Thyroid gland (tissue), 4 donors: ENCODE data around the gene C11orf52. TPM values are rescaled to one million over a fixed set of nuclear protein-coding genes. Genes with fewer than 3 reads are reported as not detected.
A peak's percentile ranks its signal among the peaks of the same experiment; 100 is the strongest.

Source experiments
- DNase-seq, 2 donors: peaks; one replicate each; pipeline ENCODE4 v3.0.0-alpha.2; 2019
- H3K27ac ChIP-seq, 3 donors: fragments of 200-600 bp; sonication (generic); 1 replicate in 2 of 3; 2 replicates in 1 of 3; pipeline ENCODE4 v1.5.1; 2016 to 2019; ENCODE audit warnings: mild to moderate bottlenecking in 1 of 3, moderate library complexity in 1 of 3
- H3K27me3 ChIP-seq: fragments of 200-600 bp; sonication (generic); one replicate; pipeline ENCODE4 v1.5.1; 2019
- H3K36me3 ChIP-seq, 2 donors: fragments of 200-600 bp; sonication (generic); one replicate each; pipeline ENCODE4 v1.5.1; 2016 to 2019
- H3K4me1 ChIP-seq, 2 donors: fragments of 200-600 bp; sonication (generic); one replicate each; pipeline ENCODE4 v1.5.1; 2017 to 2019
- H3K4me3 ChIP-seq, 3 donors: fragments of 200-600 bp; sonication (generic); replicated peaks in 1 of 3; 1 replicate in 2 of 3; 2 replicates in 1 of 3; pipeline ENCODE4 v1.5.1; 2016; ENCODE audit warnings: mild to moderate bottlenecking in 1 of 3
- H3K9me3 ChIP-seq: fragments of 200-600 bp; sonication (generic); one replicate; pipeline ENCODE4 v1.5.1; 2017
- POLR2A ChIP-seq, 2 donors: fragments of 450-650 bp; IDR thresholded peaks; one replicate each; pipeline ENCODE4 v1.6.1; 2017; ENCODE audit warnings: antibody characterized with exemption in 2 of 2, mild to moderate bottlenecking in 2 of 2, moderate library complexity in 1 of 2
- WGBS, 2 donors: methylation state at CpG; one replicate each; pipeline ENCODE4 v1.1.5; 2017; 5-methylcytosine and 5-hydroxymethylcytosine counted together
- intact Hi-C: fragments of 100-400 bp; cut with DNase I; formaldehyde crosslinking; loops from one replicate; pipeline ENCODE4 v1.15.1; 2023
- total RNA-seq, 4 donors: library from RNA; depleted of rRNA; stranded (reverse); fragments of >200 nt; gene quantifications; one replicate each; pipeline ENCODE4 v1.2.3, GENCODE V29; 2016
- TF ChIP-seq, protein P1 (sequence below), 6 experiments: fragments of 200-600 bp in 3 of 6; fragments of 450-650 bp in 3 of 6; sonication (generic) in 3 of 6; IDR thresholded peaks; one replicate each; pipeline ENCODE4 v1.5.1; 2016 to 2019; ENCODE audit warnings: antibody characterized with exemption in 6 of 6, mild to moderate bottlenecking in 2 of 6, inconsistent platforms in 1 of 6, moderate library complexity in 1 of 6

C11orf52 gene
- total RNA-seq, 4 donors from 2014 or later, result 21.7 to 33.4 (median 24.9) TPM

DNA sequence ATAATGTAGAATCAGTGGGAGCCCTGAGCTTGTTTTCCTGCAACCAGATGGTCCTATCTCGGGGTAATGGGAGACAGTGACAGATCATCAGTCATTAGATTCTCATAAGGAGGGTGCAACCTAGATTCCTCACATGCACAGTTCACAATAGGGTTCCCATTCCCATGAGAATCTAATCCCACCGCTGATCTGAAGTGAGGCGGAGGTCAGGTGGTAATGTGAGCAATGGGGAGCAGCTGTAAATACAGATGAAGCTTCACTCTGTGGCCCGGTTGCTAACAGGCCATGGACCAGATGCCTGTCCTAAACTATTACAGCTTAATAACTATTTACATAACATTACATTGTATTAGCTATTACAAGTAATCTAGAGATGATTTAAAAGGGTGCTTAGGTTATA lies 35.4 kb downstream of the C11orf52 start:
- no peaks in the 10 kb centered on the region for H3K9me3 ChIP-seq

DNA sequence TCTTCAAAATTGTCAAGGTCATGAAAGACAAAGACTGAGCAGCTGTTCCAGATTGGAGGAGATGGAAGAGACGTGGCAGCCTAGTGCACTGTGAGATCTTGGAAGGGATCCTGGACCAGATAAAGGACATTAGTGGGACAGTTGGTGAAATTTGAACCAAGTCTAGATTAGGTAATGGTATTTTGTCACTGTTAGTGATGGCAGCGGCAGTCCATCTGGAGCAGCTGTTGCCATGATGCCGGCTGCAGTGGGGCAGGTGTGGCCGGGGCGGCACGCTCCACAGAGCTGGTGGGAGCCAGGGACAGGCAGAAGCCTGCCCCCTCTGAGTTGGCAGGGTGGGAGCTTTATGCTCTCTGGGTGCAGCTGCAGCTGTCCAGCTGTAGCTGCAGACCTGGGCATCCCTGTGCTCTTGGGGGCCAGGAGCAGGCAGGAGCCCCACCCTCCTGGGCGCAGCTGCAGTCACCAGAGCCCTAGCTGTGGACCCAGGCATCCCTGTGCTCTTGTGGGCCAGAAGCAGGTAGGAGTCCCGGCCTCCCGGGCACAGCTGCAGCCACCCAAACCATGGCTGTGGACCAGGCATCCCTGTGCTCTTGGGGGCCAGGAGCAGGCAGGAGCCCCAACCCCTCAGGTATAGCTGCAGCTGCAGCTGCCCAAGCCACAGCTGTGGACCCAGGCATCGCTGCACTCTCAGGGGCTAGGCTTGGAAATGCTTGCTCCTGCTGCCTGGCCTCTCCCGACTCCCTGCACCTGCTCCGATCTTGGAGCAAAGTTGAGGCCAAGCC lies 39.1 kb downstream of the C11orf52 start:
- Histone ChIP-seq H3K36me3 (no peaks in the 10 kb centered on the region), H3K27ac (peak overlapping the region in 1 of 3 donors; percentile 47), H3K9me3 (no peaks in the 10 kb centered on the region), H3K27me3 (no peaks in the 10 kb centered on the region), H3K4me1 (peaks cover 9 to 16% of the 10 kb centered on the region in 2 donors), H3K4me3 (no peak overlapping the region)
- TF ChIP-seq, protein P1, sequence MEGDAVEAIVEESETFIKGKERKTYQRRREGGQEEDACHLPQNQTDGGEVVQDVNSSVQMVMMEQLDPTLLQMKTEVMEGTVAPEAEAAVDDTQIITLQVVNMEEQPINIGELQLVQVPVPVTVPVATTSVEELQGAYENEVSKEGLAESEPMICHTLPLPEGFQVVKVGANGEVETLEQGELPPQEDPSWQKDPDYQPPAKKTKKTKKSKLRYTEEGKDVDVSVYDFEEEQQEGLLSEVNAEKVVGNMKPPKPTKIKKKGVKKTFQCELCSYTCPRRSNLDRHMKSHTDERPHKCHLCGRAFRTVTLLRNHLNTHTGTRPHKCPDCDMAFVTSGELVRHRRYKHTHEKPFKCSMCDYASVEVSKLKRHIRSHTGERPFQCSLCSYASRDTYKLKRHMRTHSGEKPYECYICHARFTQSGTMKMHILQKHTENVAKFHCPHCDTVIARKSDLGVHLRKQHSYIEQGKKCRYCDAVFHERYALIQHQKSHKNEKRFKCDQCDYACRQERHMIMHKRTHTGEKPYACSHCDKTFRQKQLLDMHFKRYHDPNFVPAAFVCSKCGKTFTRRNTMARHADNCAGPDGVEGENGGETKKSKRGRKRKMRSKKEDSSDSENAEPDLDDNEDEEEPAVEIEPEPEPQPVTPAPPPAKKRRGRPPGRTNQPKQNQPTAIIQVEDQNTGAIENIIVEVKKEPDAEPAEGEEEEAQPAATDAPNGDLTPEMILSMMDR (IDR thresholded peaks at IDR 0.05), result no peak
- no peak for TF ChIP-seq POLR2A (IDR thresholded peaks at IDR 0.05)
- WGBS, 2 donors, result 89 to 92% methylated on average over 7 to 8 of the region's 12 CpGs
- DNase-seq, result no peak
- intact Hi-C loops, result no loop called here

More for the DNA sequence above, 35.4 kb downstream of the C11orf52 start:
- peaks cover 9 to 16% of the 10 kb centered on the region in 2 donors for H3K4me1 ChIP-seq
- no peaks in the 10 kb centered on the region for H3K27me3 ChIP-seq
- H3K4me3 ChIP-seq, result no peak overlapping the region
- H3K36me3 ChIP-seq, result no peaks in the 10 kb centered on the region
- TF ChIP-seq, protein P1 (IDR thresholded peaks at IDR 0.05), result no peak
- no peak for TF ChIP-seq POLR2A (IDR thresholded peaks at IDR 0.05)
- DNase-seq, result no peak
- 94 to 97% methylated on average over 4 of the region's 4 CpGs for WGBS, 2 donors
- H3K27ac ChIP-seq, result no peak overlapping the region
- intact Hi-C loops, result no loop called here

DNA sequence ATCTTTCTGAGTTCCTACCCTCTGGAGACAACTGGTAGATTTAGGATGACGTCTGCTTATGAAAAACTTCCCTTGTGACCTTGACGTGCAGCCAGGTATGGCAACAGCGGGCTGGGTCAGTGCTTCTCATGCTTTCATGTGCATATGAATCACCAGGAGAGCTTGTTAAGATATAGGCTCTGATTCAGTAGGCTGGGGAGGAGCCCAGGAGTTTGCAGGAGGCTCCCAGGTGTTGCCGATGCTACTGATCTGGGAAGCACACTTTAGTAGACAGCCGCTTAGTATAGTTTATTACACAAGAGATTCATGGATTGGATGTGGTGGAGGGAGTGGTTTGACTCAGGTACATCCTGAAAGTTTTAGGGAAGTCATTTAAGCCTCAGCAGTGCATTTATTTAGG lies 42.2 kb downstream of the C11orf52 start:
- WGBS, 2 donors, result 72 to 82% methylated on average over 5 of the region's 5 CpGs
- Histone ChIP-seq H3K27me3 (no peaks in the 10 kb centered on the region), H3K27ac (no peak overlapping the region), H3K4me1 (peaks cover 9 to 16% of the 10 kb centered on the region in 2 donors), H3K36me3 (no peaks in the 10 kb centered on the region), H3K4me3 (no peak overlapping the region), H3K9me3 (no peaks in the 10 kb centered on the region)
- TF ChIP-seq, protein P1 (IDR thresholded peaks at IDR 0.05), result no peak
- TF ChIP-seq POLR2A (IDR thresholded peaks at IDR 0.05), result no peak
- intact Hi-C loops, result no loop called here
- DNase-seq, result no peak

DNA sequence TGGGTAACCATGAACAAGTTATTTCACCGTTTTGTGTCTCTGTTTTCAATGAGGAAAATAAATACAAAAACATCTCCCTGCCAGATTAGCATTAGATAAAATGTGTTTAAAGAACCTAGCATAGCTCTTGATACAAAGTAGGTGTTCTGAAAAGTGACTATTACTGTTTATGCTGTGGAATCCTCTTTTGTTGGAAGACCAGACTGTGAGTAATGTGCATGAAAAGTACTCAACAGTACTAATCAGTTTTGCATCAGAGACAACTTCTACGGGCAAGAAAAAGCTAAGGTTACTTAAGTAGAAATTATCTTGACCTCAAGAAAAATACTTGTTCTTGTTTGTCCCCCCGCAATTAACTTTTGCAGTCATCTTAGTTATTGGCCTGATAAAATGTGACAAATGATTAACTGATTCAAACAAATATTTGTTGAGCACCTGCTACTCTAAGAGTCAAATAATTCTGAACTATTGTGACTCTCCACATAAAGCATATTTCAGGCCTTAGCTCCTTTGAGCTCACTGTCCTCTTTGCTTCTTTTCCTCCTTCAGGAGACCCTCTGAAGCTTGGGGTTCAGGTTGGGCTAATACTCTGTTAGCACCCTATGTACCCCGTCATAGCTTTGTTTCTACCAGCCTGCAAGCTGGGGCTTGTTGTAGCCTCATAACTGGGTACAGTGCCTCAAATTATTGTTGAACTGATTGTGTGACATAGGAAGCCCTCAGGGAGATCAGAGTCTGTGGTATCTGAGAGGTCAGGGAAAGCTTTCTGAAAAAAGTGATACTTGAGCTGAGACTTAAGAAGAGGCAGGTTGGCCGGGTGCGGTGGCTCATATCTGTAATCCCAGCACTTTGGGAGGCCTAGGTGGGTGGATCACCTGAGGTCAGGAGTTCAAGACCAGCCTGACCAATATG lies 42.9 kb downstream of the C11orf52 start:
- 79 to 83% methylated on average over 6 of the region's 6 CpGs for WGBS, 2 donors
- Histone ChIP-seq H3K4me1 (peaks cover 9 to 15% of the 10 kb centered on the region in 2 donors), H3K27ac (no peak overlapping the region), H3K36me3 (no peaks in the 10 kb centered on the region), H3K27me3 (no peaks in the 10 kb centered on the region), H3K9me3 (no peaks in the 10 kb centered on the region), H3K4me3 (no peak overlapping the region)
- TF ChIP-seq, protein P1 (IDR thresholded peaks at IDR 0.05), result no peak
- TF ChIP-seq POLR2A (IDR thresholded peaks at IDR 0.05), result no peak
- intact Hi-C loops, result no loop called here
- DNase-seq, result no peak
